ENCODE data around the gene NOL8.
A peak's percentile ranks its signal among the peaks of the same experiment; 100 is the strongest.

Gene NOL8

DNA sequence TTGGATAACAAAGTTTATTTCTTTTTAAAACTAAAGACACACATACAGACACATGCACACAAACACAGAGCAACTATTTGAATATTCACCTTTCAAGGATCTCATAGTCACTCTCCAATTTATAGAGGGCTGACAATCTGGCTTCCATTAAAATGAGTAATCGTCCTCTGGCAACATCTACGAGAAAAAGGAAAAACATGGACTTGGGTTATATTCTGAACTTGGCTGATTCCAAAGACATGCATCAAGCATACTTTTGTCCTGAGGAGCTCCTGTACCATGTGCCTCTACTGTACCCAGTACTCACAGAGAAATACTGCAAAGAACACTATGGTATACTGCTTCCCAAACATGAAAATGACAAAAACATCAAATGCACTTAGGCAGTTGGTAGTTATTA, 47.0 kb downstream of the NOL8 start:
- H3K79me2 ChIP-seq (ENCODE audit: insufficient read depth, low read length), result peaks cover 33% of the 10 kb centered on the region
- peaks cover 19% of the 10 kb centered on the region; the same call in 1 of the 2 replicates for H4K20me1 ChIP-seq (ENCODE audit: insufficient read depth, low read length)
- H3K36me3 ChIP-seq (ENCODE audit: insufficient read depth, low read length), result peaks cover 99% of the 10 kb centered on the region

GRCh38 chr9:92276331-92277032, 48.7 kb downstream of the NOL8 start:
- H3K79me2 ChIP-seq (ENCODE audit: insufficient read depth, low read length), result peaks cover 24% of the 10 kb centered on the region; the same call in 1 of the 2 replicates
- H2AFZ ChIP-seq (ENCODE audit: low read depth, low read length), result no peak overlapping the region
- no peaks in the 10 kb centered on the region for H3K27me3 ChIP-seq (ENCODE audit: insufficient read depth, low read length, poor library complexity)
- H3K9ac ChIP-seq (ENCODE audit: low read depth, low read length), result no peak overlapping the region
- DNase-seq (no peak), ATAC-seq (ENCODE audit: insufficient read depth, low read depth) (peak; percentile 42; the same call in 1 of the 3 replicates)
- H3K36me3 ChIP-seq (ENCODE audit: insufficient read depth, low read length), result peaks cover 99% of the 10 kb centered on the region
- no peaks in the 10 kb centered on the region for H3K4me1 ChIP-seq (ENCODE audit: insufficient read depth, low read length)
- peaks cover 18% of the 10 kb centered on the region; the same call in 1 of the 2 replicates for H4K20me1 ChIP-seq (ENCODE audit: insufficient read depth, low read length)
- H3K9me3 ChIP-seq (ENCODE audit: insufficient read depth, low read length, severe bottlenecking), result no peaks in the 10 kb centered on the region
- TF ChIP-seq CTCF (IDR thresholded peaks at IDR 0.05; ENCODE audit: borderline replicate concordance, extremely low read depth, low read length, poor library complexity, severe bottlenecking) (no peak), EZH2 (IDR thresholded peaks at IDR 0.05; ENCODE audit: borderline replicate concordance, low read depth, low read length, severe bottlenecking) (no peak)
- H3K4me2 ChIP-seq (ENCODE audit: insufficient read depth, low read length), result no peak overlapping the region
- no peak overlapping the region for H3K27ac ChIP-seq (ENCODE audit: low read length)
- no peak overlapping the region for H3K4me3 ChIP-seq (ENCODE audit: low read depth in 1 of 2, low read length in 2 of 2)

More for the DNA sequence above, 47.0 kb downstream of the NOL8 start:
- Histone ChIP-seq H3K4me1 (ENCODE audit: insufficient read depth, low read length) (no peaks in the 10 kb centered on the region), H3K9ac (ENCODE audit: low read depth, low read length) (no peak overlapping the region), H3K4me2 (ENCODE audit: insufficient read depth, low read length) (no peak overlapping the region), H3K27ac (ENCODE audit: low read length) (no peak overlapping the region), H2AFZ (ENCODE audit: low read depth, low read length) (no peak overlapping the region), H3K4me3 (ENCODE audit: low read depth in 1 of 2, low read length in 2 of 2) (no peak overlapping the region), H3K27me3 (ENCODE audit: insufficient read depth, low read length, poor library complexity) (no peaks in the 10 kb centered on the region), H3K9me3 (ENCODE audit: insufficient read depth, low read length, severe bottlenecking) (no peaks in the 10 kb centered on the region)
- TF ChIP-seq EZH2 (IDR thresholded peaks at IDR 0.05; ENCODE audit: borderline replicate concordance, low read depth, low read length, severe bottlenecking) (no peak), CTCF (IDR thresholded peaks at IDR 0.05; ENCODE audit: borderline replicate concordance, extremely low read depth, low read length, poor library complexity, severe bottlenecking) (no peak)
- no peak for ATAC-seq (ENCODE audit: insufficient read depth, low read depth)
- DNase-seq, result no peak

DNA sequence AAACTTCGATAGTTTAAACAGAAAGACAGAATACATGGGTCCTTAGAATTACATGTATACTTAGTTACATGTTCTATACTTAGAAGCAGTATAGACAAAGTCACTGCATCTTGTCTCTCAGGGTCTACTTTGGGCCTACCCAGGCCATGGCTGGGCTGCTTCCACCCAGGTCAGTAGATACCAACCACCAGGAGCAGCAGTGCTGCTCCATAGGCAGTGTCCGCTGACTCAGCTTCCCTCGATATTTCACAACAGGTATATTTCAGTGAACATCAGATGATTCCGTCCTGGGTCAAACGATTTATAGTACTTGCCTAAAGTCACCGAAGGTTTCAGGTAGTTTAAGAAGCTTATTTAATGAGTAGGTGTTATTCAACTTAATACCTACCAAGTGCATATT, 49.6 kb downstream of the NOL8 start:
- no peak overlapping the region for H3K4me2 ChIP-seq (ENCODE audit: insufficient read depth, low read length)
- no peak for TF ChIP-seq EZH2 (IDR thresholded peaks at IDR 0.05; ENCODE audit: borderline replicate concordance, low read depth, low read length, severe bottlenecking)
- TF ChIP-seq CTCF (IDR thresholded peaks at IDR 0.05; ENCODE audit: borderline replicate concordance, extremely low read depth, low read length, poor library complexity, severe bottlenecking), result no peak

More for the DNA sequence above, 49.6 kb downstream of the NOL8 start:
- H3K4me1 ChIP-seq (ENCODE audit: insufficient read depth, low read length), result no peaks in the 10 kb centered on the region
- ATAC-seq (ENCODE audit: insufficient read depth, low read depth) (no peak), DNase-seq (no peak)
- no peak overlapping the region for H2AFZ ChIP-seq (ENCODE audit: low read depth, low read length)
- peaks cover 21% of the 10 kb centered on the region; the same call in 1 of the 2 replicates for H3K79me2 ChIP-seq (ENCODE audit: insufficient read depth, low read length)
- no peak overlapping the region for H3K27ac ChIP-seq (ENCODE audit: low read length)
- no peaks in the 10 kb centered on the region for H3K27me3 ChIP-seq (ENCODE audit: insufficient read depth, low read length, poor library complexity)
- H3K4me3 ChIP-seq (ENCODE audit: low read depth in 1 of 2, low read length in 2 of 2), result no peak overlapping the region
- H3K9ac ChIP-seq (ENCODE audit: low read depth, low read length), result no peak overlapping the region
- peaks cover 14% of the 10 kb centered on the region; the same call in 1 of the 2 replicates for H4K20me1 ChIP-seq (ENCODE audit: insufficient read depth, low read length)
- H3K9me3 ChIP-seq (ENCODE audit: insufficient read depth, low read length, severe bottlenecking), result no peaks in the 10 kb centered on the region
- H3K36me3 ChIP-seq (ENCODE audit: insufficient read depth, low read length), result peaks cover 99% of the 10 kb centered on the region

Measured in DND-41 (cell line).